SK-N-MC (cell line): ENCODE measurements around the gene RRP7A.

ENCODE experiments used
- EZH2 ChIP-seq: fragments of 200-600 bp; sonication (generic); IDR thresholded peaks from one replicate; pipeline ENCODE4 v1.6.1; 2017; ENCODE audit warnings: antibody characterized with exemption
- POLR2AphosphoS5 ChIP-seq: IDR thresholded peaks from 2 replicates; pipeline ENCODE4 v1.6.1; 2012; ENCODE audit warnings: mild to moderate bottlenecking, low read depth, low read length, borderline replicate concordance

- TF ChIP-seq POLR2AphosphoS5: no peak
- TF ChIP-seq EZH2: no peak
Measured at GRCh38 chr22:42562684-42563083, 43.1 kb upstream of the RRP7A start.
